ENCODE measurements around the gene CD84.
"Not testable (repeated sequence)": the region's sequence is repeated elsewhere in the genome, so short reads cannot be mapped to it uniquely, and the experiment has no call there.

The CD84 gene

DNA sequence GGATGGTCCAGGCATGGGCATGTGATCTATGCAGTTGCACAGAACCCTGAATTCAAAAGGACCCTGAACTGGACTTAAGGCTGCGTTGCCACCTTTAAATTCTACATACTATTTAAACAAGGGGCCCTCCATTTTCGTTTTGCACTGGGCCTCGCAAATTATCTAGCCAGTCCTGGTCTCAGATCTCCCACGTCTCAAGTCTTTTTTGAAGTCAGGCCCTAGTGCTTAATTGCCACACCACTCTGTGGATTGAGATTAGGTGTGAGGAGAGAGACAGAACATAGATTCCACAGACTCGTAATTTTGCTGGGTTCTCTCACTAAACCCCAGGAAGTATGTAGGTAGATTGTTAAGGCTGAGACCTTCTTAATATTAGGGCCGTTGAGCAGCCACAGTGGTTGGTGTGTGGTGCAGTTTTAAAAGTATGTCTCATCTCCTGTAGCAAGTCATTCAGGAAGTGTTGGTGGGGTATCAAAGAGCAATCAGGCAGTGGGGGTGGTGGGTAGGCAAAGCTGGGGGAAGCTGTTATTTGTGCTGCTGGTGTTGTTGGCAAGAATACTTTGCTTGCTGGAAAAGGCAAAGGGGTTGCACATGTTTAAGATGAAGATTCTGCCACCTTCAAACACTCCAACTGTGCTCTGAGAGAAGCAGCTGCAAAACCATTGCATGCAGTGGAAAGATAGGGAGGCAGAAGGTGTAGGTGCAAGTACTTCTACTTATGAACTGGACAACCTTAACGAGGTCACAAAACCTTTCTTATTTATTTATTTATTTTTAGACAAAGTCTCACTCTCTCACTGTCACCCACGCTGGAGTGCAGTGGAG lies 11.2 kb downstream of the CD84 start:
- DNase-seq = no peak

- no peak for DNase-seq
These were observed 12.0 kb downstream of the CD84 start for GRCh38 chr1:160567341-160567740.

DNA sequence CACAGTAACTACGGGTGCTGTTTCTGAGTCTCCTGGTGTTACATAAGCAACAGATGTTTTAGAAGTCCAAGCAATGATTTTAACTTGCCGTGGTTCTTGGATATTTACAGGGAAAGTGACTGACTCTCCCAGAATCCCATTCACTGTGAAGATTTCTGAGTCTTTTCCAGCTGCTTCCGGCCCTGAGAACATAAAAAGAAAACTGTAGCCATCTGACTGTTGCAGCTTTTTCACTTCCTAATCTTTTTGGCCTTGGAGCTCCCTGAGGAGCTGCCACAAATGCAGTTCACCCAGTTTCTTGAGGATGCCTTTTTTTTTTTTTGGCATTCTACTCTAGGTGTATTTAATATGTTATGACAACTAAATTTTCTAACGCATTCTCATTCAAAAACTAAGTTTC lies 13.7 kb downstream of the CD84 start:
- no peak for DNase-seq

DNA sequence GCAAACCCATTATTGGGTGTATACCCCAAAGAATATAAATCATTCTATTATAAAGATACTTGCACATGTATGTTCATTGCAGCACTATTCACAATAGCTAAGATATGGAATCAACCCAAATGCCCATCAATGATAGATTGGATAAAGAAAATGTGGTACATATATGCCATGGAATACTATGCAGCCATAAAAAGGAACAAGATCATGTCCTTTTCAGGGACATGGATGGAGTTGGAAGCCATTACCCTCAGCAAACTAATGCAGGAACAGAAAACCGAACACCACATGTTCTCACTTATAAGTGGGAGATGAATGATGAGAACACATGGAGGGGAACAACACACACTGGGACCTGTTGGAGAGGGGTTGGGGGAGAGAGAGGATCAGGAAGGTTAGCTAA lies 16.1 kb downstream of the CD84 start:
- DNase-seq = not testable (repeated sequence)

DNA sequence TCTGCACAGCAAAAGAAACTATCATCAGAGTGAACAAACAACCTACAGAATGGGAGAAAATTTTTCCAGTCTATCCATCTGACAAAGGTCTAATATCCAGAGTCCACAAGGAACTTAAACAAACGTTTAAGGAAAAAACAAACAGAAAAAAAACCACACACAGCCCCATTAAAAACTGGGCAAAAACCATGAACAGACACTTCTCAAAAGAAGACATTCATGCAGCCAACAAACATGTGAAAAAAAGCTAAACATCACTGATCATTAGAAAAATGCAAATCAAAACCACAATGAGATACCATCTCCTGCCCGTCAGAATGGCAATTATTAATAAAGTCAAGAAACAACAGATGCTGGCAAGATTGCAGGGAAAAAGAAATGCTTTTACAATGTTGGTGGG lies 16.6 kb downstream of the CD84 start:
- DNase-seq = not testable (repeated sequence)

DNA sequence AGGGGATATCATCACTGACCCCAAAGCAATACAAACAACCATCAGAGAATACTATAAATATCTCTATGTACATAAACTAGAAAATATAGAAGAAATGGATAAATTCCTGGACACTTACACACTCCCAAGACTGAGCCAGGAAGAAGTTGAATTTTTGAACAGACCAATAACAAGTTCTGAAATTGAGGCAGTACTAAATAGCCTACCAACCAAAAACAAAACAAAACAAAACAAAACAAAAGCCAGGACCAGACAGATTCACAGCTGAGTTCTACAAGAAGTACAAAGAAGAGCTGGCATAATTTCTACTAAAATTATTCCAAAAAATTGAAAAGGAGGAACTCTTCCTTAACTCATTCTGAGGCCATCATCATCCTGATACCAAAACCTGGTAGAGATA lies 18.5 kb downstream of the CD84 start:
- DNase-seq = no peak

GRCh38 chr1:160560045-160560705 lies 19.1 kb downstream of the CD84 start:
- DNase-seq = no peak

GRCh38 chr1:160559437-160559836 lies 19.9 kb downstream of the CD84 start:
- not testable (repeated sequence) for DNase-seq

GRCh38 chr1:160558660-160559380 lies 20.5 kb downstream of the CD84 start:
- no peak for DNase-seq

GRCh38 chr1:160553778-160554177 lies 25.5 kb downstream of the CD84 start:
- no peak for DNase-seq

GRCh38 chr1:160552425-160552824 lies 26.9 kb downstream of the CD84 start:
- no peak for DNase-seq

- no peak for DNase-seq
These were observed 28.7 kb downstream of the CD84 start for GRCh38 chr1:160550572-160551034.

DNA sequence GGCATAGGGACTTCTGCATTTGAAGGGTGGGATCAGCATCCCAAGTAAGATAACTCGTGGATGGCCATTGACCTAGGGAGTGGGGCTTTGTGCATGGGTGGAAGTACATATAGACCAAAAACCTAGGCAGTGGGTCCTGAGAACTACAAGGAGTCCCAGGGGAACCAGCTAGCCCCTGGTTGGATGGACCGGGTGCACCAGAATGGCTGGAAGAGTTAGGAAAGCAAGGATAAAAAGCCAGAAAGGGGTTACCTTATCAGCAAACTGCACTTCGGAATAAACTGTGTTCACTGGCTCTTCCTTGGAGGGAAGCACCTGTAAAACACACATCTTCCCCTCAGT lies 29.7 kb downstream of the CD84 start:
- DNase-seq = no peak

- DNase-seq = no peak
These were observed 30.2 kb downstream of the CD84 start for GRCh38 chr1:160548960-160549664.

- no peak for DNase-seq
These were observed 31.1 kb downstream of the CD84 start for GRCh38 chr1:160548183-160548582.

GRCh38 chr1:160547422-160547821 lies 31.9 kb downstream of the CD84 start:
- DNase-seq = no peak

- no peak for DNase-seq
These were observed 32.4 kb downstream of the CD84 start for GRCh38 chr1:160546942-160547341.

GRCh38 chr1:160544647-160545046 lies 34.6 kb downstream of the CD84 start:
- no peak for DNase-seq

- DNase-seq = no peak
These were observed 36.9 kb downstream of the CD84 start for GRCh38 chr1:160542303-160542945.

DNA sequence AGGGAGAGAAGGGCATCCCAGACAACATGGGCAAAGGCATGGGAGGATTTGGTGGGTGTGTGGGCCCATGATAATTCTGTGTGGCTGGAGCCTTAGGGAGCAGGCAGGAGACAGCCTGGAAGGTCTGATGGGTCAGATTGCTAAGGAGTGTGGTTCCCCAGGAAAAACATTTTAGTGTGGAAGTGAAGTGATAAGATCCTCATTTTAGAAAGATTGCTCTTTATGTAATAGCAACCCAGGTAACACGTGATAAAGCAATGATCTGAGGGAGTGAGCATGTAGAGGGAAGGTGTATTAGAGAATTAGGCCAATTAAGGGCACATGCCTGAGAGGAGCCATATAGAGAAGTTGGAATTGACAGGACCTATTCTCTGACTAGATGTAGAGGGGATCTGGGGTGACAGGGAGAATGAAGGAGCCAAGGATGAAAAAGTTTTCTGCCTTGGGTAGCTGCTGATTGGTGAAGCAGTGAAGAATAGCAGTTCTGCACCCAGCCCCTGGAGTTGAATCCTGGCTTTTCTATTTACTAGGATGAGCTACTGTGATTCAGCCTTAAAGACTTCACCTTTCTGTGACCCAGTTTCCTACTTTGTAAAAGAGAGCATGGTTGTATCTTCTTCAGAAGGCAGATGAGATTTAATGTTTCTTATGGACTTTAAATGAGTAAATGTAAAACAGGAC lies 37.5 kb downstream of the CD84 start:
- DNase-seq = no peak

- DNase-seq = no peak
These were observed 38.5 kb downstream of the CD84 start for GRCh38 chr1:160540859-160541233.

Measured in NCI-H524 treated with DMSO at 0.1 percent for 48 hours (cell line).